Sigmoid colon (tissue), 4 donors: ENCODE data around the gene ZSCAN12.
"Not testable (repeated sequence)": the region's sequence is repeated elsewhere in the genome, so short reads cannot be mapped to it uniquely, and the experiment has no call there.

ENCODE experiments used
- EP300 ChIP-seq, 4 donors: sonication (generic); formaldehyde crosslinking; IDR thresholded peaks; one replicate each; pipeline ENCODE4 v1.6.1; 2017; ENCODE audit warnings: antibody characterized with exemption in 4 of 4
- POLR2A ChIP-seq, 2 donors: fragments of 450-650 bp; IDR thresholded peaks; one replicate each; pipeline ENCODE4 v1.6.1; 2016; ENCODE audit warnings: antibody characterized with exemption in 2 of 2, mild to moderate bottlenecking in 2 of 2, moderate library complexity in 2 of 2
- TF ChIP-seq, protein P1 (sequence below), 4 experiments: fragments of 450-650 bp in 3 of 4; fragments of 200-600 bp in 1 of 4; IDR thresholded peaks; one replicate each; pipeline ENCODE4 v1.5.1; 2016 to 2019; ENCODE audit warnings: antibody characterized with exemption in 4 of 4, mild to moderate bottlenecking in 3 of 4, moderate library complexity in 2 of 4

DNA sequence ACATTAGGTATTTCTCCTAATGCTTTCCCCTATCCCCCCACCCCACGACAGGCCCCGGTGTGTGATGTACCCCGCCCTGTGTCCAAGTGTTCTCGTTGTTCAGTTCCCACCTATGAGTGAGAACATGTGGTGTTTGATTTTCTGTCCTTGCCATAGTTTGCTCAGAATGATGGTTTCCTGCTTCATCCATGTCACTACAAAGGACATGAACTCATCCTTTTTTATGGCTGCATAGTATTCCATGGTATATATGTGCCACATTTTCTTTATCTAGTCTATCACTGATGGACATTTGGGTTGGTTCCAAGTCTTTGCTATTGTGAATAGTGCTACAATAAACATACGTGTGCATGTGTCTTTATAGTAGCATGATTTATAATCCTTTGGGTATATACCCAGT, 4.4 kb upstream of the ZSCAN12 start:
- TF ChIP-seq, protein P1, sequence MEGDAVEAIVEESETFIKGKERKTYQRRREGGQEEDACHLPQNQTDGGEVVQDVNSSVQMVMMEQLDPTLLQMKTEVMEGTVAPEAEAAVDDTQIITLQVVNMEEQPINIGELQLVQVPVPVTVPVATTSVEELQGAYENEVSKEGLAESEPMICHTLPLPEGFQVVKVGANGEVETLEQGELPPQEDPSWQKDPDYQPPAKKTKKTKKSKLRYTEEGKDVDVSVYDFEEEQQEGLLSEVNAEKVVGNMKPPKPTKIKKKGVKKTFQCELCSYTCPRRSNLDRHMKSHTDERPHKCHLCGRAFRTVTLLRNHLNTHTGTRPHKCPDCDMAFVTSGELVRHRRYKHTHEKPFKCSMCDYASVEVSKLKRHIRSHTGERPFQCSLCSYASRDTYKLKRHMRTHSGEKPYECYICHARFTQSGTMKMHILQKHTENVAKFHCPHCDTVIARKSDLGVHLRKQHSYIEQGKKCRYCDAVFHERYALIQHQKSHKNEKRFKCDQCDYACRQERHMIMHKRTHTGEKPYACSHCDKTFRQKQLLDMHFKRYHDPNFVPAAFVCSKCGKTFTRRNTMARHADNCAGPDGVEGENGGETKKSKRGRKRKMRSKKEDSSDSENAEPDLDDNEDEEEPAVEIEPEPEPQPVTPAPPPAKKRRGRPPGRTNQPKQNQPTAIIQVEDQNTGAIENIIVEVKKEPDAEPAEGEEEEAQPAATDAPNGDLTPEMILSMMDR (IDR thresholded peaks at IDR 0.05), result not testable (repeated sequence)
- not testable (repeated sequence) for TF ChIP-seq EP300, POLR2A (IDR thresholded peaks at IDR 0.05)
